HG02973 (cell line): Measurements from ENCODE around the gene ABL1.

Experiments used
- ATAC-seq: cut with Tn5 transposase; IDR thresholded peaks from one replicate; pipeline ENCODE4 v1.9.1; 2021; ENCODE audit warnings: moderate library complexity; ENCODE audit not compliant: unreplicated experiment

ABL1 gene

GRCh38 chr9:130887494-130888144 is 52.6 kb downstream of the ABL1 start:
- no peak for ATAC-seq

- no peak for ATAC-seq
Measured at GRCh38 chr9:130888146-130888885, 53.3 kb downstream of the ABL1 start.

GRCh38 chr9:130890124-130890523 is 55.1 kb downstream of the ABL1 start:
- no peak for ATAC-seq

GRCh38 chr9:130890870-130891687 is 56.0 kb downstream of the ABL1 start:
- no peak for ATAC-seq

GRCh38 chr9:130891688-130892476 is 56.8 kb downstream of the ABL1 start:
- no peak for ATAC-seq

DNA sequence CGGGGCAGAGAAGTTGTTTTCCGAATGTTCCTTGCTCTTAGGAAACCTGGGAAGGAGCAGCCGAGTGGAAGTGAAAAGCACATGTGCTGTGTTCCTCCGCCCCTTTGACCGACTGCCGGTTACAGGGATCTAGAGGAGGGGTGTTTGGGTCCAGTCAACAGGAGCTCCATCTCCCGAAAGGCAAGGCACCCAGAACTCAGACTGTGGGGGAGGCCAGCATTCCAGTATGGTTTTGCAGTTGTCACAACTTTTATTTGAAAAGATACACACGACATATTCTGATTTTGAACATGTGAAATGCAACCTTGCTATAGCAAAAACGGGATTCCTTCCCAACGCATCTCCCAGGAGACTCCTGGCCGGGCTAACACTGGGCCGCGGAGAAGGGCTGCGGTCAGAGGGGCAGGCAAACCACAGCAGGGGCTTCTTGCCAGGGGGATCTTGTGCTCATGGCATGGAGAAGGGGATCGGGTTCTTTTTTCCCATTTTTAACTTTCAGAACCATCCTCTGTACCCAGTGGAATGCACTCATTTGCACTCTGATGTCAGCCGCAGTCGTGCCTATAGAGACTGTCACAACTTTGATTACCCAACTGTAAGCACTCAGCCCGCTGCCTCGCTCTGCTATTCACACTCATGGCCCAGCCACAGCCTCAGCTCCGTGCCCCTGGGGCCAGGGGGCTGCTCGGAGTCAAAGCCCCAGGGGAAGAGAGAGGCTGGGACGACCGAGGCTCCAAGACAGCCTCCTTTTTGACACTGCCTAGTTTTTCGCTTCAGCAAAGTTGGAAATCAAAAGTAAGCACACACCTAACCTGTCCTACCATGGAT is 57.6 kb downstream of the ABL1 start:
- no peak for ATAC-seq

- no peak for ATAC-seq
Measured at GRCh38 chr9:130893341-130894101, 58.5 kb downstream of the ABL1 start.

GRCh38 chr9:130894546-130894945 is 59.5 kb downstream of the ABL1 start:
- no peak for ATAC-seq

DNA sequence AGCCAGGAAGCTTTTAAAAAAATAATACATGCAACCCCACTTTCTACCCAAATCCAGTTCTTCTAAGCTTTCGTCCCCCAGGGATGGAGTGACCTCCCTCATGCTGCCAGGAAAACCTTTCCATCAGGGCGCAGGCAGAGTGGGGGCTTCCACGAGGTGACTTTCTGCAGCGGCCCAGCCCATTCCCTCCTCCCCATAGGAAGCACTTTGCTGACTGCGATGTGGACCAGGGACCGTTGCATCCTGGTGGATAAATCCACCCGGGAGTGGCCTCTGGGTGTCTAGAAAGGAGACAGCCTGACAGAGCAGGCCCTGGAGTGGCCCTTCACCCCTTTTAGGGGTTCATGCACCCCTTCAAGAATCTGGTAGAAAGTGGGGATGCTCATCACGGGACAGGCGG is 60.0 kb downstream of the ABL1 start:
- no peak for ATAC-seq

GRCh38 chr9:130895481-130896232 is 60.6 kb downstream of the ABL1 start:
- no peak for ATAC-seq

- no peak for ATAC-seq
Measured at GRCh38 chr9:130896233-130897014, 61.4 kb downstream of the ABL1 start, which contains the start of gene QRFP. TSS of gene QRFP (minus strand) at chr9:130896812. CDS start at chr9:130893838, 2,974 bp downstream.

DNA sequence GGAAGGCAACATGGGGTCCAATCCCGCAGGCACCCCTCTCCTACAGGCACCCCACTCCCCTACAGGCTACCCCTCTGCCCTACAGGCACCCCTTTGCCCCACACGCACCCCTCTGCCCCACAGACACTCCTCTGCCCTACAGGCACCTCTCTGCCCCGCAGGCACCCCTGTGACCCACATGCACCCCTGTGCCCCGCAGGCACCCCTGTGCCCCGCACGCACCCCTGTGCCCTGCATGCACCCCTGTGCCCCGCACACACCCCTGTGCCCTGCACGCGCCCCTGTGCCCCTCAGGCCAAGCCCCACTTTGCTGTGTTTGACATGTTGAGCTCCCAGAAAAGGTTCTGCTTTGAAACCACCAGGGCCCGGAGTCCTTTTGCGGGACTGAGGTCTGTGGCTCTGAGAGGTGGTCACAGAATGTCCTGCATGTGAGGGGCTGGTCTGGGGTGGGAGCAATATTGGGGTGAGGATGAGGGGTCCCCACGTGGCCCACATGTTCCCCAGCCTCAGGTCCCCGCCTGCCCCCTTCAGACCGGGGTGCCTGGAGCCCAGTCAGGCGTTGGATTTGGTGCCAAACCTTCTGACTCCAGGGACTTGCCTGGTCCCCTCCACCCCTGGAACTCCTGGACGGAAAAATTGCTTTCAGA is 62.2 kb downstream of the ABL1 start:
- no peak for ATAC-seq

DNA sequence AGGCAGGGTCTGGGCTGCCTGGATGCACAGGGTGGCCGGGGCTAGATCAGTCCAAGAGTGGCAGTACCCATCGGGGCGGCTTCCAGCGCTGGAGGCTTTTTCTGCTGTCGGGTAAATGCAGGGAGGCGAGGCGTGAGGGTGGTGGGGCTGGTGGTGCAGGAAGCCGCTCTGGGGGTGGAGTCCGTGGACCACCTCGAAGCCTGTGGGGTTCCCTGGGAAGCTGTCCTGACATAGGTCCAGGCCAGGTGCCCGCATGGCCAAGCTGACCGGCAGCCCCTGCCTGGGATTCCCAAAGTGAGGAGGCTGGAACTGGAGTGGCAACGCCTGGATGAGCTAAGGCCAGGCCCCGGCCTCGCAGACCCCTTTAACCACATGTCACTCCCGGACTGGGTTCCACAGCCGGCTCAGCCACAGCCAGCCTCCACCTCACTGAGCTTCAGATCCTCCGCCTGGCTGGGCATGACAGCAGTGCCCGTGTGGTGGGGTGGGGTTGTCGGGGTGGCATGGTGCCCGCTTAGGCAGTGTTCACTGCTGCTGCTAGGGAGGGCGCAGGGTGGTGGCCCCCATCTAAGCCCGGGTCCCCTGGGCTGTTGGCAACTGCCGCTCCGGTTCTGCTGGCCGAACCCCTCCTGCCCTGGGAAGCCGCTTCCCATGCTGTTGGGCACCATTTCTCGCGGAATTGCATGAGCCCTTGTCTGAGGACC is 62.9 kb downstream of the ABL1 start:
- no peak for ATAC-seq

DNA sequence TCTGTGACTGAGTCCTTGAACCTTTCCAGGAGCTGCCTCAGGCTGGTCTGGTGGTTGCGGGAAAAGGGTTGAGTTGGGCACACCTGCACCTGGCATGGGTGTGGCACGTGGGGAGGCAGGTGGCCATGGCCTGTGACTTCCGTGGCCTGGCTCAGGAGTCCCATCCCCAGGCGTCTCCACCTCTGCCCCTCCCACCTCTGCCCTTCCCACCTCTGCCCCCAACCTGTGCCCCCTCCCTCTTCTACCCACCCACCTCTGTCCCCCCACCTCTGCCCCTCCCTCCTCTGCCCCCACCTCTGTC is 63.4 kb downstream of the ABL1 start:
- ATAC-seq, result no peak

- no peak for ATAC-seq
Measured at GRCh38 chr9:130899051-130899748, 64.1 kb downstream of the ABL1 start.
